ENCODE data around the gene KPNA1. TPM values are rescaled to one million over a fixed set of nuclear protein-coding genes. Genes with fewer than 3 reads are reported as not detected.

The KPNA1 gene
- total and polyA plus RNA-seq, 2 of the 13 experiments (the other 11 are each of a cell fraction or from before 2014, with no cell fraction given): 15.4 to 30.0 TPM

GRCh38 chr3:122382888-122383666 is 131.7 kb downstream of the KPNA1 start, which contains the start of gene MIX23 (continued):
- TF ChIP-seq ZNF740 (CRISPR knock-in tag; IDR thresholded peaks at IDR 0.05) (peak; percentile 68; the same call in 1 of the 2 replicates), ZNF331 (CRISPR knock-in tag; IDR thresholded peaks at IDR 0.05) (peak; percentile 40; the same call in 1 of the 2 replicates), SSRP1 (CRISPR knock-in tag; IDR thresholded peaks at IDR 0.05) (0 out of 2 replicates have a peak, but pooled peaks have one; percentile 15), ZZZ3 (CRISPR knock-in tag; IDR thresholded peaks at IDR 0.05; ENCODE audit: borderline replicate concordance) (peak; percentile 73; the same call in 1 of the 2 replicates), ZNF567 (CRISPR knock-in tag; IDR thresholded peaks at IDR 0.05; ENCODE audit: borderline replicate concordance) (no peak), NONO (IDR thresholded peaks at IDR 0.05) (no peak), NONO (CRISPR knock-in tag; conservative IDR thresholded peaks at IDR 0.05) (peak; percentile 65; the same call in 1 of the 2 replicates), ZNF607 (CRISPR knock-in tag; IDR thresholded peaks at IDR 0.05; ENCODE audit: borderline replicate concordance) (peak; percentile 97), ZNF235 (CRISPR knock-in tag; IDR thresholded peaks at IDR 0.05; ENCODE audit: borderline replicate concordance) (no peak), JUNB (CRISPR knock-in tag; IDR thresholded peaks at IDR 0.05; ENCODE audit: borderline replicate concordance) (no peak), TGIF2 (CRISPR knock-in tag; IDR thresholded peaks at IDR 0.05) (no peak; the same call in 1 of the 2 replicates), RXRB (CRISPR knock-in tag; IDR thresholded peaks at IDR 0.05; ENCODE audit: borderline replicate concordance) (0 out of 2 replicates have a peak, but pooled peaks have one; percentile 52), ZNF468 (CRISPR knock-in tag; IDR thresholded peaks at IDR 0.05) (no peak), TBX3 (IDR thresholded peaks at IDR 0.05; ENCODE audit: borderline replicate concordance) (no peak), RBM22 (optimal IDR thresholded peaks at IDR 0.05; ENCODE audit: low read length) (peak; percentile 41), ZNF33A (CRISPR knock-in tag; IDR thresholded peaks at IDR 0.05; ENCODE audit: borderline replicate concordance) (no peak), ZFP82 (CRISPR knock-in tag; IDR thresholded peaks at IDR 0.05; ENCODE audit: borderline replicate concordance) (0 out of 2 replicates have a peak, but pooled peaks have one; percentile 3), SP4 (CRISPR knock-in tag; IDR thresholded peaks at IDR 0.05) (0 out of 2 replicates have a peak, but pooled peaks have one; percentile 35), ZNF775 (CRISPR knock-in tag; IDR thresholded peaks at IDR 0.05; ENCODE audit: borderline replicate concordance) (0 out of 2 replicates have a peak, but pooled peaks have one; percentile 71)
- TF ChIP-seq, protein P1, sequence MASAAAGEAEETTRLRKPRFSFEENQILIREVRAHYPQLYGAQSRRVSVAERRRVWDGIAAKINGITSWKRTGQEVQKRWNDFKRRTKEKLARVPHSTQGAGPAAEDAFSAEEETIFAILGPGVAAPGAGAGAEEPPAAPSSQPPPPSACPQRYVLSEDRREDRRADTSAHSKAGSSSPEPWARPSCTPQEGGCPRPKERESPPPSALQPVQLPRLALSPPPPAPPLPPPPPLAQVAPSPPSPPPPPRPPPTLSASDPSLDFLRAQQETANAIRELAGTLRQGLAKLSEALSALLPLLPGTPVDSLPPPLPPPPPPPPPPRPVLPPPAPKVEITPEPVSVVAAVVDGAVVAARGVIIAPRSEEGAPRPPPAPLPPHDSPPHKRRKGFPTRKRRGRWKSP (CRISPR knock-in tag; IDR thresholded peaks at IDR 0.05): peak; percentile 72
- TF ChIP-seq, protein P2, sequence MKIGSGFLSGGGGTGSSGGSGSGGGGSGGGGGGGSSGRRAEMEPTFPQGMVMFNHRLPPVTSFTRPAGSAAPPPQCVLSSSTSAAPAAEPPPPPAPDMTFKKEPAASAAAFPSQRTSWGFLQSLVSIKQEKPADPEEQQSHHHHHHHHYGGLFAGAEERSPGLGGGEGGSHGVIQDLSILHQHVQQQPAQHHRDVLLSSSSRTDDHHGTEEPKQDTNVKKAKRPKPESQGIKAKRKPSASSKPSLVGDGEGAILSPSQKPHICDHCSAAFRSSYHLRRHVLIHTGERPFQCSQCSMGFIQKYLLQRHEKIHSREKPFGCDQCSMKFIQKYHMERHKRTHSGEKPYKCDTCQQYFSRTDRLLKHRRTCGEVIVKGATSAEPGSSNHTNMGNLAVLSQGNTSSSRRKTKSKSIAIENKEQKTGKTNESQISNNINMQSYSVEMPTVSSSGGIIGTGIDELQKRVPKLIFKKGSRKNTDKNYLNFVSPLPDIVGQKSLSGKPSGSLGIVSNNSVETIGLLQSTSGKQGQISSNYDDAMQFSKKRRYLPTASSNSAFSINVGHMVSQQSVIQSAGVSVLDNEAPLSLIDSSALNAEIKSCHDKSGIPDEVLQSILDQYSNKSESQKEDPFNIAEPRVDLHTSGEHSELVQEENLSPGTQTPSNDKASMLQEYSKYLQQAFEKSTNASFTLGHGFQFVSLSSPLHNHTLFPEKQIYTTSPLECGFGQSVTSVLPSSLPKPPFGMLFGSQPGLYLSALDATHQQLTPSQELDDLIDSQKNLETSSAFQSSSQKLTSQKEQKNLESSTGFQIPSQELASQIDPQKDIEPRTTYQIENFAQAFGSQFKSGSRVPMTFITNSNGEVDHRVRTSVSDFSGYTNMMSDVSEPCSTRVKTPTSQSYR (CRISPR knock-in tag; IDR thresholded peaks at IDR 0.05; ENCODE audit: borderline replicate concordance): no peak

Measured in HepG2 (cell line).